ENCODE data around the gene PPIF.

GRCh38 chr10:79401015-79401921 lies 54.0 kb downstream of the PPIF start:
- TF ChIP-seq CTCF (IDR thresholded peaks at IDR 0.05; ENCODE audit: low read depth, low read length, poor library complexity, severe bottlenecking) (no peak), EZH2phosphoT487 (IDR thresholded peaks at IDR 0.05; ENCODE audit: borderline replicate concordance, low read length) (no peak)
